GM19324 (cell line): Measurements from ENCODE around the gene PLD3.

ENCODE experiments used
- ATAC-seq: cut with Tn5 transposase; IDR thresholded peaks from one replicate; pipeline ENCODE4 v1.9.1; 2021; ENCODE audit warnings: mild to moderate bottlenecking, moderate library complexity; ENCODE audit not compliant: unreplicated experiment, low FRiP score

Gene PLD3, protein sequence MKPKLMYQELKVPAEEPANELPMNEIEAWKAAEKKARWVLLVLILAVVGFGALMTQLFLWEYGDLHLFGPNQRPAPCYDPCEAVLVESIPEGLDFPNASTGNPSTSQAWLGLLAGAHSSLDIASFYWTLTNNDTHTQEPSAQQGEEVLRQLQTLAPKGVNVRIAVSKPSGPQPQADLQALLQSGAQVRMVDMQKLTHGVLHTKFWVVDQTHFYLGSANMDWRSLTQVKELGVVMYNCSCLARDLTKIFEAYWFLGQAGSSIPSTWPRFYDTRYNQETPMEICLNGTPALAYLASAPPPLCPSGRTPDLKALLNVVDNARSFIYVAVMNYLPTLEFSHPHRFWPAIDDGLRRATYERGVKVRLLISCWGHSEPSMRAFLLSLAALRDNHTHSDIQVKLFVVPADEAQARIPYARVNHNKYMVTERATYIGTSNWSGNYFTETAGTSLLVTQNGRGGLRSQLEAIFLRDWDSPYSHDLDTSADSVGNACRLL

DNA sequence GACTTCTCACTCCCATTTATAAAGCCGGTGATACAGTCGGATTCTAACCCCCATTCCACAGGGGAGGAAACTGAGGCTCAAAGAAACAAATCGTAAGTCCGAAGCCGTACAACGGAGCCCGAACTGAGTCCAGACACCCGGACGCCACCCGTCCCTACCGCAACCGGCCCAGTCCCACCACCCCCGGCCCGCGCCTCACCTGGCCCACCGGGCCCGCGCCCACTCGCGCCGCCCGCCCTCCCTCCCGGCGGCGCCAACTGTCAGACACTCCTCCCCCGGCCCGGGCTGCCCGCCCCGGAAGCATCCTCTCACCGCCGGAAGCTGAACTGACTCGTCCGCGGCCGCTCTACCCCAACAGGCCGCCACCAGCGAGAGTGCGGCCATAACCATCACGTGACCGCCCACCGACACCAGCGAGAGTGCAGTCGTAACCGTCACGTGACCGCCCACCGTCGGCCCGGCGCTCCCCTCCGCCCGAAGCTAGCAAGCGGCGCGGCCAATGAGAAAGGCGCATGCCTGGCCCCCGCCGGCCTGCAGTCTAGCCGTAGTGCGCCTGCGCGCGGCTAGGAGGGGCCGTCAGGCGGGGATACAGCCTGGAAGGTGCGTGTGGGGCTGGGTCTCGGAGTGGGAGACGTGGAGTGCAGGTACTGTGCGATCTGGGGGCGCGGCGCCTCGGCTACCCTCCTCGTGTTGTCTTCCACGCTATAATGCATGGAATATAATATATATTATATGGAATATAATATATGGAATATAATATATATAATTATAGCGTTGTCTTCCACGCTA lies at the start of gene PLD3, which contains the start of gene C19orf47:
Gene PLD3, plus strand, starts transcription at position 571 of the 789 bp plus-strand sequence. CDS start 17,789 bp downstream, outside the sequence.
Gene C19orf47, minus strand, starts transcription at position 273 of the 789 bp plus-strand sequence. CDS start 6,540 bp downstream, outside the sequence.
- peak; percentile 98 for ATAC-seq

DNA sequence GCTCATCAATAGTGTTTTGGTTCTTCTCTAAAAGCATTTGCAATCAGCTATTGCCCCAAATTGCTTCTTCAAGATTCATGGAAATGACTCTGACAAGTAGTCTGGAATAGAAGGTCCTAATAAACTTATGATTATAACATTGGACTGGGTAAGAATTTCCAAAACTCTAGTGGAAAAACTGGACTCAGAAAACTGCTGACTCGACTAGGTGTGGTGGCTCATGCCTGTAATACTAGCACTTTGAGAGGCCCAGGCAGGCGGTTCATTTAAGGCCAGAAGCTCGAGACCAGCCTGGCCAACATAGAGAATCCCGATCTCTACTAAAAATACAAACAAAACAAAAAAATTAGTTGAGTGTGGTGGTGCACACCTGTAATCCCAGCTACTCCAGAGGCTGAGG lies 47.8 kb upstream of the PLD3 start:
- ATAC-seq = no peak

DNA sequence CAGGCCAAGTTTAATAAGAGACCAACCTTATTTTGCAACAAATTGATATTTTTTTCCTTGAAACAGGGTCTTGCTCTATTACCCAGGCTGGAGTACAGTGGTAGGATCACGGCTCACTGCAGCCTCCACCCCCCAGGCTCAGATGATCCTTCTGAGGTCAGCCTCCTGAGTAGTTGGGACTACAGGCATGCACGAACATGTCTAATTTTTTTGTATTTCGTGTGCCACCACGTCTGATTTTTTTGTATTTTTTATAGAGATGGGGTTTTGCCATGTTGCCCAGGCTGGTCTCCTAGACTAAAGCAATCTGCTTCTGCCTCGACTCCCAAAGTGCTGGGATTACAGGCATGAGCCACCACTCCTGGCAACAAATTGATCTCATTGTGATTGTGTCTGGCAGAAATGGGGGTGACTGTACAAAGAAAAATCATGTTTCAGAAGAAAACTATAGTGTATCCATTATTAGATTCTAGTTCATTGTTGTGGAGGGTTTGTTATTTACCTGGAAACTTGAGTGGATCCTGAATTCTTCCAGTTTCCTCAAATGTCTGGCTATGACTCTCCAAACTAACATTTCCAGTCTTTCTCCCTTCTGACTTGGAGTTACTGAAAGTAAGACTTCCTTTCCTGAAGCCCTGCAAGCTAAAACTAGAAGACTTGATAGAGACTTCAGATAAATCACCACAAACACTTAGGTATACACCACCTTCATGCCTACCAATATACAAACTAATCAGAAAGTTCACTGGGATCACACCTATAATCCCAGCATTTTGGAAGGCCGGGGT lies 46.1 kb upstream of the PLD3 start:
- no peak for ATAC-seq

DNA sequence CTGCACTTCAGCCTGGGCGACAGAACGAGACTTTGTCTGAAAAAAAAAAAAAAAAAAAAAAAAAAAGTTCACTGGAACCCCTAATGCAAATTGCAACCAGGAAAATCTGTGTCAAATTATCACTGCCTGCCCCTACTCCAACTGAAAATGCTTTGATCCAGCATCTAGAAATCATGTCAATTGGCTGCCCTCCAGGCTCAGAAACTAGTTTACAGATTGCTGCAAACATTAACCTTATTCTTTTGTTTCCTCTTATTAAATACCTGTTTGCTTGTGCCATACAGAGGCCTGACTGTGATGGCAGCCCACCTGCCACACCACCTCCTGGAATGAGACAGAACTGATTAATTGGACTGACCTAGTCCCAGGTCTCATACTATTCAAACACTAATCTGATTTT lies 44.7 kb upstream of the PLD3 start:
- ATAC-seq = no peak

DNA sequence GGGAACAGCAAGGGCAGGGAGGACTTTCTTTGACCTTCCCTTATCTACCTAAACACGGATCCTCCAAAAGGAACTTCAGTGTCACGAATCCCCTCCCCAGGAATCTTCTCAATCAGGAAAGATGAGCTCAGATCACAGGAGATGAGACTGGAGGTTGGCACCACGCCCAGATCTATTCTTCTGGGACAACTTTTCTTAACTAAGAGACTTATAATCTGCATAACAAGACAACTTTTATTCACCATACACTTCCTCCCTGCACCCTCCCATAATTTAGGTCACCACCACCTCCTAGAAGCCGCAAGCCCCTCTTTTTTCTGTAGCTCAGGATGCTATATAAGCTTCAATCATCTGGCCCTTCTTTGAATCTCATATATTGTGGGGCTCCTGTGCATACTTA lies 44.2 kb upstream of the PLD3 start:
- no peak for ATAC-seq

DNA sequence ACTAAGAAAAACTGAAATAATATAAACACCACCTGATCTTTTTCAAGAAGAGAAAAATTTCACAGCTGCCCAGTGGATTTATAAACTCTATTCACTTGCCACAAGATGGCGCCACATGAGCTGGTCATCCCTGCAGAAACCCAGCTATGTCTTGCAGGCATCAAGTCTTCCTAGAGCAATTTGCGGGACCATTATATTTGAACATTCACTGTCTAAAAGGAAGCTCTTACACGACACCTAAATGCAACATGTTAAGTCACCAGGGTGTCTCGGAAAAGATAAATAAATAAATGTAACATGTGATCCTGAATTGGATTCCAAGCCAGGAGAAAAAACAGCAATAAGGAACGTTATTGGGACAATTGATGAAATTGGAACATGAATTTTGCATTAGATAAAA lies 43.1 kb upstream of the PLD3 start:
- no peak for ATAC-seq

DNA sequence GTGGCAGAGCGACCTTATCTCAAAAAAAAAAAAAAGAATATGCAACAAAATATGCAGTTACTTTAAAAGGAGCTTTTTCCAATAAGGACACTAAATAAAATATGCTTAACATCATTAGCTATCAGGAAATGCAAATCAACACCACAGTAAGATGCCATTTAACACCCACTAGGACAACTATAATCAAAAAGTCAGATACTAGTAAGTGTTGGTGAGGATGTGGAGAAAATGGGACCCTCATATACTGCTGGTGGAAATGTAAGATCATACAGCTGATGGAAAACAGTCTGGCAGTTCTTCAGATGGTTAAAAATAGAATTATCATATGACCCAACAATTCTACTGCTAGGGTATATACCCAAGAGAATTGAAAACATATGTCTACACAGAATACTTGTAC lies 38.8 kb upstream of the PLD3 start:
- no peak for ATAC-seq

DNA sequence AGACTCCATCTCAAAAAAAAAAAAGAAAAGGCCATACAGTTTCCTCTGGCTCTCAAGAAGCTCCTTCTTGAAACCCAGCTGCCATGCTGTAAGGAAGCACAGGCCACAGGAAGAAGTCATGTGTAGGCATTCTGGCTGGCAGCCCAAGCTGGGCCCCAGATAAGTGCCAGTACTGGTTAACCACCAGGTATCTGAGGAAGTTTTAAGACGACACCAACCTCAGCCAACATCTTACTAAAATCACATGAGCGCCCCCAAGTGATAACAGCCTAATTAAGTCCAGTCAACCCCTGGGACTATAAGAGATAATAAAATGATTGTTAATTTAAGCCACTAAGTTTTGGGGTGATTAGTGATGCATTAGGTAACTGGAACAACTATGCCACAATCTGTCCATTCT lies 36.0 kb upstream of the PLD3 start:
- ATAC-seq = no peak

DNA sequence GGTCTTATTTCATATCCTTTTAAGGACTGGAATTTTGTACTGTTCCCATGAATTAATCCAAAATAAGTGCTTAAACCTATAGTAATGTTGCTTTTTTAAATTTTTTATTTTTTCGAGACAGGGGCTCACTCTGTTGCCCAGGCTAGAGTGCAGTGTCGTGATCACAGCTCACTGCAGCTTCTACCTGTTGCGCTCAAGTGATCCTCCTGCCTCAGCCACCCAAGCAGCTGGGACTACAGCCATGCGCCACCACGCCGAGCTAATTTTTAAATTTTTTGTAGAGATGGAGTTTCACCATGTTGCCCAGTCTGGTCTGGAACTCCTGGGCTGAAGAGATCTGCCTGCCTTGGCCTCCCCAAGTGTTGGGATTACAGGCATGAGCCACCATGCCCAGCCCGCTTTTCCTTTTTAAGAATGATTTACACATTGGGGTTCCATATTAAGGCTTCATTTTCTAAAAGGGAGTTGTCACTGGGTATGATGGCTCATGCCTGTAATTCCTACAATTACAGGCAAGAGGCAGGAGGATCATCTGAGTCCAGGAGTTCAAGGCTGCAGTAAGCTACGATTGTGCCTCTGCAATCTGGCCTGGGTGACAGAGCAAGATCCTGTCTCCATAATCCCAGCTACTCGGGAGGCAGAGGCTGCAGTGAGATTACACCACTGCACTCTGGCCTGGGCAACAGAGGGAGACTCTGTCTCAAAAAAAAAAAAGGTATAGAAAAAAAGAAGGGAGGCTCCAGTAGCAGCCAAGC lies 35.1 kb upstream of the PLD3 start:
- ATAC-seq = no peak

DNA sequence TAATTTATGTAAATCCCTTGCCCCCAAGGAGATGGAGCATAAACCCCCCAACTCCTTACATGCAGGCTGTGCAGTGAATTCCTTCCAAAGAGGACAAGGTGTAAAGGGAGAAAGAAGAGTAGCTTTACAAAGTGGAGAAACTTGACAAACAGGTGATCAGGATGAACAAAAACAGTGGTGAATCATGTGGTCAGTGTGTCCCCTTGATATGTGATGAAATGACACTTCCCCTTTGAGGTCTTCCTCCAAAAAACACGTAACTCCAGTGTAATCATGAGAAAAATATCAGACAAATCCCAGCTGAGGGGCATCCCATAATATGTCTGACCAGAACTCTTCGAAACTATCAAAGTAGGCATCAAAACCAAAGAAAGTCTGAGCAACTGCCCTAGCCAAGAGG lies 33.8 kb upstream of the PLD3 start:
- no peak for ATAC-seq

DNA sequence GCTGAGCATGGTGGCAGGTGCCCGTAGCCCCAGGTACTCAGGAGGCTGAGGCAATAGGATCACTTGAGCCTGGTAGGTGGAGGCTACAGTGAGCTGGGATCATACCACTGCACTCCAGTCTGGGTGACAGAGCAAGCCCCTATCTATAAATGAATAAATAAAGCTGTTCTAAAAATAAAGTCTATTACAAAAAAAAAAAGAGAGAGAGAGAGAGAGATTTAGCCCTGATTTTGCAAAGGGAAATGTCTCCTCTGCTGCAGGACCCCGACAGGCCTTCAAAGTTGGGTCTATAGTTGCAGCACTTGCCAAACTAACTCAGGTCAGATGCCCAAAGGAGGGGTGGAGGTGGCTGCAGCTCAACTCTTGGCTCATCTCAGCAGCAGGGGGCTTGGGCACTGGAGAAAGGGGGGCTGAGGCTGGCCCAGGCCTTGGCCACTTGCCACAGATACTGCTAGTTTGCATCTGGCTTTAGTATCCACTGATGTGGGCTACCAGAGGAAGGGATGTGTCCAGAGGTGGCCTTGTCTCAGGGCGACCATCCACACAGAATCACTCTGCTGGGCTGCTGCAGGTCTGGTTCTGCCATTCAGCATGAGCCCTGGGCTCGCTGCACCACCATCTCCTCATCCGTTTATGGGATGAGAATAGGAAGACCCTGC lies 32.6 kb upstream of the PLD3 start:
- no peak for ATAC-seq

DNA sequence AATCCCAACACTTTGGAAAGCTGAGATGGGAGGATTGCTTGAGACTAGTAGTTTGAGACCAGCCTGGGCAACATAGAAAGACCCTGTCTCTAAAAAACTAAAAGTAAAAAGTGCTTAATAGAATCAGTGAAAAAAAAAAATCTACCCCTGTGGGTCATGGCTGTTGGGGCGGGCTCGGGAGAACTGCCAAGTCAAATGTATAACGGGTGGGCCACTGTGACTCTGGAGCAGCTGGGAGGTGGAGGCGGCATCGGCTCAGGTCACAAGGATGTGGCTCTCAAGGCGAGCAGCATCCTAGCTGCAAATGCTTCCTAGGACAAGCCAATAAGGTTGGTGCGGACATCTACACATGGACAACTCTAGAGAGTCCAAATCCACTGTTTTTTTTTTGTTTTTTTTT lies 31.2 kb upstream of the PLD3 start:
- no peak for ATAC-seq

DNA sequence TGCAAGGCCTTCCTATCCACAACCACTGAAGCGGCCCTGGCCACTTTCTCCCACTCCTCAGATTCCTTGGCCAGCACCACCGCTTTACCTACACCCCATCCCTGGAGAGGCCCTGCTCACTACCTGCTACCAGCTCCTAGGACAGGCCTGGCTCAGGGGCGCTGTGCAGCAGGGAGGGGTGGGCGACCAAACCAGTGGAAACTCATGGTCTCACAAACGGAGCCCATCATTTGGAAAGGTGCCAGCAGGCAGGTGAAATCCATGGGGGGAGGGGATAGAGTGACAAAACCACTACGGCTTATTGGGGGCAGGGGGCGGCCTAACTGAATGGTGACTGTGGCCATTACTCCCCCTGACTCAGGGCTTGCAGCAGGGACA lies 27.9 kb upstream of the PLD3 start:
- ATAC-seq = no peak

DNA sequence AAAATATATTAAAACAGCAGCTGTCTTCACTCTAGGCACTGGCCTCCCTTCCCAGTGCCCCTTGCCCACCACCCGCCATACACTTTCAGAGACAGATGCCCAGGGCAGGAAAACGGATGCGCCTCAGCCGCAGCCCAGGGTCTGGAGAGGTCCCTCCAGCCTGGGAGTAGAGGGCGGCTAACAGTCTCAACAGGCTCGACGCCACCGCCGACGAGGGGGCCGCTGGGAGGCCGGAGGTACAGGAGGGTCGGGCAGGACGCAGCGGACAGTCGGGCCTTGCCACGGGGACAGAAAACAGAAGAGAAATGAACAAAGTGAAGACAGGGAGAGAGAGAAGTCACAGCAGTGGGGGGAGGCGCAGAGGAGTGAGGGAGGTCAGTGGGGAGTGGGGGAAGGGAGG lies 27.4 kb upstream of the PLD3 start:
- ATAC-seq = no peak

DNA sequence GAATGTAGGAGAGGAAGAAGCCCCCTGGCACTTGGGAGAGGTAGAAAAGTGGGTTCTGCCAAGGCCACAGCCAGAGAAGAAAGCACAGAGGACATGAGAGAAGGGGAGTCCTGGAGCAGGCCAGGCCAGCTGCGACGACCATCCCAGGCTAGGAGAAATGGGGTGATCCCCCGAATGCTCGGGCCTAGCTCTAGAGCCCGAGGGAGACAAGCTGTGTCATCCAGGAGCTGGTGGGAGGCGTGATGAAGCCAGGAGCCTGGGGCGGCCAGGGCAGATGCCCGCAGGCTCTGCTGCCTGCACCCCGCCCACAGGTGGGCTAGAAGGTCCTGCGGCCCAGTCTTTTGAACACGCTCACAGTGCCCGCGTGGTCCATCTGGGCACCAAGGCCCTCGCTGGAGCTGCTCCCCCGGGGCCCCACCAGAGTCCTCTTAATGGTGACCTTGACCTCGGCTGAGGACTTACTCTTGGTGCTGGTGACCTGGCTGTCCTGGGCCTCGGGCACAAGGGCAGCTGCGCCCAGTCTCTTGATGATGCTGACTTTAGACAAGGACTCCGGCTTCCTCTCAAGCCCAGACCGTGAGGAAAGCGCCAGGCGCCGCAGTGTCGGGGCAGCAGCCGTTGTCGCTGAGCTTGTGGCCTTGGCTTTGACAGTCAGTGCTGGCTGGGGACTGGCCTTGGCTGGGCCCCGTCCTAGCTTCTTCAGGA lies 26.8 kb upstream of the PLD3 start:
- ATAC-seq = no peak

DNA sequence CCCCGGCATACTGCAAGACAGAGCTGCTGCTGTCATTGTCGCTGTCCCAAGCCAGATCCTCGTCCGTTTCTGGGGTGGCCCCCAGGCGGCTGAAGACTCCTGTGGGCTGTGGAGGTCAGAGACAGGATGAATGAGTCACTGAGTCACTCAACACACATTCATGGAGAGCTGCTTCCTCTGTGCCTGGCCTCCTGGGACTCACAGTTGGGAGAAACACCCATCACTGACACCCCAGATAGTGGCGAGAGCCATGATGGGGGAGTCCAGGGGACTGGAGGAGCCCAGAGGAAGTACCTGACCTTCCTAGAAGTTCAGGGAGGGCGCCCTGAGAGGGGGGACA lies 26.3 kb upstream of the PLD3 start:
- no peak for ATAC-seq

DNA sequence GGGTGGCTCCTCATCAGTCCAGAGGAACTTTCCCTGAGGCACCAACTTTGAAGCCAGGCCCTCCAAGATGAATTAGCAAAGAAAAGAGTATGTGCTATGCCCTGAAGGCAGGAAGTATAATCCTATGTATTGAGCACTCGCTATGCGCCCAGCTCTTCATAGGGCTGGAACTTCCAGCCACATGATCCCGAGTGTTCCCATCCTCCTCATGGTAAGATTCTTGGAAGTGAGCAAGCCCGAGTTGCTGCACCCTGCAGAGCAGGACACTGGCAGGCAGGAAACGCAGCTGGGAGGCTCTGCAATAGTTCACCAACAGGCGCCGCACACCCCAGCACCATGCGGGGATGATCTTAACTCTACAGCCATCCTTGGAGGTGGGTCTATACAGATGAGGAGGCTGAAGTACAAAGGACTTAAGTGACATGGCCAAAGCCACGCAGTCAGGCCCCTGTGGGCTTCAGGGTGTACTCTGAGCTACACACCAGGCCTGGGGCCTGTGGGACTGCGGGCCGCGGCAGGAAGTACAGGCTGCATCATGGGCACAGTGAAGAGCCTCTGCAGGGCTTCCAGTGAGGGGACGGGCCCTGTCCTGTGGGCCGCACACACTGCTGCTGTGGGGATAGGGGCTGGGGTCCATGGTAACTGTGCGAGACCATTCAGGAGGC lies 25.4 kb upstream of the PLD3 start:
- no peak for ATAC-seq

DNA sequence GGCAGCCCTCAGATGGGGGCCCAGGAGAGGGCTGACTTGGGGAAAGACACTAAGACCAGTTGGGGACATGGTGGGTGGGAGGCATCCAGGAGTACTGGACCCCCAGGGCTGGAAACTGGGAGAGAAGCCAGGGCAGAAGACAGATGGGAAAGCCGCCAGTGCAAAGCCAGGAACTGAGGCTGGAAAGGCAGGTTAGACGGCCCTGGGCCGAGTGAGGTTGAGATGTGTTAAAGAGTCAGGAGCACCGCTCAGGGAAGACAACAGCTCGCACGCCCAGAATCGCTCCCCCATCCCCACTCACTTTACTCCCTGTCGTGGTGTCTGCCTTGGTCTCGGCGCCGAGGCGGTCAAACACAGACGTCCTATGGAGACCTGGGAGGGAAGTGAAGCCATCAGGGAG lies 24.8 kb upstream of the PLD3 start:
- ATAC-seq = no peak

DNA sequence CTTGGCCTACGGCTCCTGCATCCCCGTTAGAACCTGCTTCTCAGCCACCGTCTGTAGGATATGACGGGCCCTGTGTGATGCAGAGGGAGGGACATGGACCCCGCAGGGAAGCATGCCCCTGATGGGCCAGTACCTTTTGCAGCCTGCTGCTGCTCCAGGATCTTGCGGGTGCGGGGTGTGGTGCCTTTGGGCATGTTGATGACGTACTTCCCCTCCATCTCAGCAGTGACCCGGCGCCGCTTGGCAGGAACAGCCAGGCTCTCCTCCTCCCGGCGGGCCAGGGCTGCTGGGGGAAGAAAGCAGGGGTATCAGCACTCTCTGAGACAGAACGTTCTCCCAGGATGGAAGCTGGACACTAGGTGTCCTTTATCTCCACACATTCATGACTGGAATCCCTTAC lies 22.3 kb upstream of the PLD3 start:
- ATAC-seq = no peak
